Transverse colon (tissue), 4 donors: ENCODE data around the gene S100A7A. TPM values are rescaled to one million over a fixed set of nuclear protein-coding genes. Genes with fewer than 3 reads are reported as not detected.

Source experiments
- DNase-seq: peaks from one replicate; pipeline ENCODE4 v3.0.0-alpha.2; 2019
- H3K27ac ChIP-seq, 4 donors: fragments of 200-600 bp; sonication (generic); 2 replicates each; pipeline ENCODE4 v1.5.1; 2016 to 2018; ENCODE audit warnings: inconsistent platforms in 4 of 4
- H3K27me3 ChIP-seq: fragments of 200-600 bp; sonication (generic); 2 replicates; pipeline ENCODE4 v1.5.1; 2017; ENCODE audit warnings: inconsistent platforms
- H3K36me3 ChIP-seq, 4 donors: fragments of 200-600 bp; sonication (generic); 2 replicates each; pipeline ENCODE4 v1.5.1; 2017 to 2019; ENCODE audit warnings: inconsistent platforms in 4 of 4
- H3K4me1 ChIP-seq, 4 donors: fragments of 200-600 bp; sonication (generic); 2 replicates each; pipeline ENCODE4 v1.5.1; 2017 to 2020; ENCODE audit warnings: inconsistent platforms in 4 of 4
- H3K4me3 ChIP-seq, 4 donors: fragments of 200-600 bp; sonication (generic); 1 replicate in 1 of 4; 2 replicates in 3 of 4; pipeline versions ENCODE4 v1.5.1 to v1.6.1; 2017 to 2019; ENCODE audit warnings: inconsistent platforms in 4 of 4
- H3K9me3 ChIP-seq, 2 donors: fragments of 200-600 bp; sonication (generic); 2 replicates each; pipeline ENCODE4 v1.5.1; 2017 to 2019; ENCODE audit warnings: inconsistent platforms in 2 of 2
- EP300 ChIP-seq: sonication (generic); formaldehyde crosslinking; IDR thresholded peaks from one replicate; pipeline ENCODE4 v1.6.1; 2017; ENCODE audit warnings: antibody characterized with exemption, low read depth
- POLR2A ChIP-seq: fragments of 450-650 bp; IDR thresholded peaks from one replicate; pipeline ENCODE4 v1.6.1; 2016; ENCODE audit warnings: antibody characterized with exemption, mild to moderate bottlenecking, moderate library complexity
- POLR2AphosphoS5 ChIP-seq, 3 donors: sonication (generic); formaldehyde crosslinking; IDR thresholded peaks; one replicate each; pipeline ENCODE4 v1.6.1; 2016; ENCODE audit warnings: antibody characterized with exemption in 3 of 3
- WGBS, 2 donors: methylation state at CpG; one replicate each; pipeline ENCODE4 v1.1.5; 2018; ENCODE audit warnings: low coverage in 1 of 2; 5-methylcytosine and 5-hydroxymethylcytosine counted together
- in situ Hi-C, 4 donors: fragments of 200-750 bp; cut with MboI; loops; one replicate each; pipeline versions ENCODE4 v1.15.0 to v1.15.1; 2017; ENCODE audit warnings: low sequenced_read_pairs in 3 of 4, low pct_ligation_motif_present in 1 of 4, low pct_unique_long_range_greater_than_20kb in 1 of 4
- intact Hi-C: fragments of 100-400 bp; cut with DNase I; formaldehyde crosslinking; loops from one replicate; pipeline ENCODE4 v1.15.1; 2023; ENCODE audit warnings: low total_unique reads
- total RNA-seq, 4 donors: library from RNA; depleted of rRNA; stranded (reverse); fragments of >200 nt; gene quantifications; one replicate each; pipeline ENCODE4 v1.1.0, GENCODE V29; 2016
- TF ChIP-seq, protein P1 (sequence below), 5 experiments: fragments of 200-600 bp in 3 of 5; fragments of 450-650 bp in 2 of 5; sonication (generic) in 3 of 5; IDR thresholded peaks; 1 replicate in 2 of 5; 2 replicates in 3 of 5; pipeline ENCODE4 v1.5.1; 2016 to 2017; ENCODE audit warnings: antibody characterized with exemption in 5 of 5, inconsistent platforms in 3 of 5, mild to moderate bottlenecking in 2 of 5, moderate library complexity in 1 of 5

The S100A7A gene
- total RNA-seq, 4 donors from 2014 or later = not detected

DNA sequence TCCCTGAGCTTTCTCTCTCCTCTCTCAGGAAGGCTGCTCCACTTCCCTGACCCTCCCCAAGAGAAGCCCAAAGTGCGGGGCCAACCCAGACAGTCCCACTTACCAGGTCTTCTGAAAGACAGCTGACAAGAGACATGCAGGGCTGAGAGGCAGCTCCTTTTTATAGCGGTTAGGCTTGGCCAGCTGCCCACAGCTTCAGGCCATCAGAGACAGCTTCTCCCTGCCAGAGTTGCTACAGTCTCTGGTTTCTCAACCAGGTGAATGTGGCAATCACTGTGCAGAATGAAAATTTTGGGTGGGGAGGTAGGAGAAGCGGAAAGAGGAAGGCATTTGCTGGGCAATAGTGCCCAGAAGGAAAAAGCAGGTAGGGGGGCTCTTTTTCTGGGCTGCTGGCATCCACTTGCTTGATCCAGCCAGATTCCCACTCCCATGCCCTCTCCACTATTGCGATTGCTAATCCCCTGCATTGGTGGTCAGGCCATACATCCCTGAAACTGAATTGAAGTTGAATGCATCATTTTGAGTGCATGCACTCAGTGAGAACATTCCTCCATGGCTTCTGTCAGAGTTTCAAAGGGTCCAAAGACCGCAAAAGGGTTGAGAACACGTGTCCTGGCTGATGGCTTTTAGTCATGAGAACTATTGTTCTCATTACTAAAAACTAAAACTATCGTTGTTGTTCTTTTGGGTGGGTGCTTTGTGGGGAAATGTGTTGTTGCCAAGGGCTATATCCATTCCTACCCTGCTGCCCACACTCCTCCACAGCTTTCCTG is 25.2 kb upstream of the S100A7A start, which contains the start of gene S100A8:
S100A8 (minus strand) TSS at position 136 of the 773 bp plus-strand sequence. CDS start 538 bp downstream, outside the sequence.
- peak; percentile 24 for DNase-seq
- 56 to 61% methylated on average over 3 to 7 of the region's 7 CpGs for WGBS, 2 donors
- Histone ChIP-seq H3K27ac (no peak within 1 kb of the TSS), H3K27me3 (no peaks in the 10 kb centered on the region), H3K9me3 (no peaks in the 10 kb centered on the region), H3K36me3 (no peaks in the 10 kb centered on the region), H3K4me3 (no peak within 1 kb of the TSS), H3K4me1 (no peaks in the 10 kb centered on the region)
- intact Hi-C loops = no loop called here
- TF ChIP-seq POLR2AphosphoS5 (IDR thresholded peaks at IDR 0.05) (no peak), EP300 (no peak), POLR2A (no peak)
- TF ChIP-seq, protein P1, sequence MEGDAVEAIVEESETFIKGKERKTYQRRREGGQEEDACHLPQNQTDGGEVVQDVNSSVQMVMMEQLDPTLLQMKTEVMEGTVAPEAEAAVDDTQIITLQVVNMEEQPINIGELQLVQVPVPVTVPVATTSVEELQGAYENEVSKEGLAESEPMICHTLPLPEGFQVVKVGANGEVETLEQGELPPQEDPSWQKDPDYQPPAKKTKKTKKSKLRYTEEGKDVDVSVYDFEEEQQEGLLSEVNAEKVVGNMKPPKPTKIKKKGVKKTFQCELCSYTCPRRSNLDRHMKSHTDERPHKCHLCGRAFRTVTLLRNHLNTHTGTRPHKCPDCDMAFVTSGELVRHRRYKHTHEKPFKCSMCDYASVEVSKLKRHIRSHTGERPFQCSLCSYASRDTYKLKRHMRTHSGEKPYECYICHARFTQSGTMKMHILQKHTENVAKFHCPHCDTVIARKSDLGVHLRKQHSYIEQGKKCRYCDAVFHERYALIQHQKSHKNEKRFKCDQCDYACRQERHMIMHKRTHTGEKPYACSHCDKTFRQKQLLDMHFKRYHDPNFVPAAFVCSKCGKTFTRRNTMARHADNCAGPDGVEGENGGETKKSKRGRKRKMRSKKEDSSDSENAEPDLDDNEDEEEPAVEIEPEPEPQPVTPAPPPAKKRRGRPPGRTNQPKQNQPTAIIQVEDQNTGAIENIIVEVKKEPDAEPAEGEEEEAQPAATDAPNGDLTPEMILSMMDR (IDR thresholded peaks at IDR 0.05) = no peak
- in situ Hi-C loops = no loop called here

DNA sequence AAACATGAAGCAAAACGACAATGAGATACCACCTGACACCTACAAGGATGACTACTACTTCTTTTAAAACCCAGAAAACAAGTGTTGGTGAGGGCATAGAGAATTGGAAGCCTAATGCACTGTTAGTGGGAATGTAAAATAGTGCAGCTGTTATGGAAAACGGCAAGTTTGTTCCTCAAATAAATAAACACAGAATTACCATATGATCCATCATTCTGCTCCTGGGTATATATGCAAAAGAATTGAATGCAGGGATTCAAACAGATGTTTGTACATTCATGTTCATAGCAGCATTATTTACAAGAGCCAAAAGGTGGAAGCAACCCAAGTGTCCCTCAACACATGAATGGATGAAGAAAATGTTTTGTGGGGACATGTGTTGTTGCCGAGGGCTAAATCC is 24.1 kb upstream of the S100A7A start:
- no peak for DNase-seq
- no peak overlapping the region for H3K27ac ChIP-seq
- no peaks in the 10 kb centered on the region for H3K9me3 ChIP-seq
- TF ChIP-seq POLR2AphosphoS5 (IDR thresholded peaks at IDR 0.05) = no peak
- TF ChIP-seq POLR2A = no peak
- TF ChIP-seq EP300 = no peak
- TF ChIP-seq, protein P1 (IDR thresholded peaks at IDR 0.05) = no peak
- H3K36me3 ChIP-seq = no peaks in the 10 kb centered on the region
- no peaks in the 10 kb centered on the region for H3K27me3 ChIP-seq
- intact Hi-C loops (no loop called here), in situ Hi-C loops (no loop called here)
- no peak overlapping the region for H3K4me3 ChIP-seq
- WGBS, 2 donors = 43 to 49% methylated on average over 1 to 3 of the region's 3 CpGs
- no peaks in the 10 kb centered on the region for H3K4me1 ChIP-seq

- DNase-seq = no peak
- WGBS, 2 donors = 60 to 79% methylated on average over 1 to 3 of the region's 3 CpGs
Observed at GRCh38 chr1:153392822-153393221, 23.5 kb upstream of the S100A7A start.

DNA sequence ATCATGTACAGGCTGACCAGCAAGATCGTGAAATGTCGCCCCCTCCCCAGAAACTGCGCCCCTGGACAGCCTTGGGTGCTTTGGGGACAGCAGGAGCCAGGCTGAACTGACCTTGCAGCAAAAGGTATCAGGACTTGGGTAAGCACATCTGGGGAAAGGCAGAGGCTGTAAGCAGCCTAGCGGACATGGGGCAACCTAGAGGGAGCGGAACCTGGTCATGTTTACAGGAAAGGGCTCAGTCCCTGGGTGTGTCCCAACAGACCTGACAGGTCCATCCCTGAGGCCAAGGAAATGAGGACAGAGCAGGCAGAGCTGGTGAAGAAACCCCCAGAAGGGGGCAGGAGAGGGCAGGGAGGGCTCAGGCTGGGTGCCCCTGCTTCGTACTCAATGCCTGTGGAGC is 22.4 kb upstream of the S100A7A start:
- Histone ChIP-seq H3K27ac (no peak overlapping the region), H3K36me3 (no peaks in the 10 kb centered on the region), H3K9me3 (no peaks in the 10 kb centered on the region), H3K4me1 (no peaks in the 10 kb centered on the region), H3K4me3 (no peak overlapping the region), H3K27me3 (no peaks in the 10 kb centered on the region)
- 69% methylated on average over 6 of the region's 6 CpGs; no CpG with 5 or more reads in 1 of the 2 donors for WGBS, 2 donors
- intact Hi-C loops (no loop called here), in situ Hi-C loops (no loop called here)
- DNase-seq = no peak
- TF ChIP-seq POLR2A = no peak
- TF ChIP-seq, protein P1 (IDR thresholded peaks at IDR 0.05) = no peak
- no peak for TF ChIP-seq EP300
- no peak for TF ChIP-seq POLR2AphosphoS5 (IDR thresholded peaks at IDR 0.05)

More at GRCh38 chr1:153392822-153393221, 23.5 kb upstream of the S100A7A start:
- in situ Hi-C loops (no loop called here), intact Hi-C loops (no loop called here)
- Histone ChIP-seq H3K27me3 (no peaks in the 10 kb centered on the region), H3K27ac (no peak overlapping the region), H3K9me3 (no peaks in the 10 kb centered on the region), H3K36me3 (no peaks in the 10 kb centered on the region), H3K4me3 (no peak overlapping the region), H3K4me1 (no peaks in the 10 kb centered on the region)
- TF ChIP-seq EP300 (no peak), POLR2A (no peak), POLR2AphosphoS5 (IDR thresholded peaks at IDR 0.05) (no peak)
- TF ChIP-seq, protein P1 (IDR thresholded peaks at IDR 0.05) = no peak
